ENCODE measurements around the gene ELMO1.

ELMO1 gene

GRCh38 chr7:37093257-37093656 is 355.4 kb downstream of the ELMO1 start:
- Histone ChIP-seq H3K9me2 (replicated peaks; ENCODE audit: control insufficient read depth, low read length) (no peaks in the 10 kb centered on the region), H3F3A (ENCODE audit: control insufficient read depth, insufficient read depth) (no peaks in the 10 kb centered on the region), H3K4me1 (ENCODE audit: control insufficient read depth, low read length) (no peaks in the 10 kb centered on the region), H4K20me1 (ENCODE audit: control insufficient read depth, insufficient read depth, low read depth, low read length) (no peaks in the 10 kb centered on the region), H3K27ac (ENCODE audit: low read depth, low read length) (no peak overlapping the region), H3K9me3 (ENCODE audit: control insufficient read depth, insufficient read depth, low read length) (no peaks in the 10 kb centered on the region), H3K36me3 (ENCODE audit: control insufficient read depth, low read length) (peaks cover 15% of the 10 kb centered on the region), H3K4me3 (ENCODE audit: low read length) (no peak overlapping the region), H3K79me2 (ENCODE audit: control insufficient read depth, low read length) (no peaks in the 10 kb centered on the region), H3K4me2 (ENCODE audit: low read length) (no peak overlapping the region), H3K27me3 (ENCODE audit: control insufficient read depth, low read length) (no peaks in the 10 kb centered on the region)
- TF ChIP-seq CTCF (IDR thresholded peaks at IDR 0.05; ENCODE audit: low read depth, low read length, poor library complexity, severe bottlenecking) (no peak), EZH2phosphoT487 (IDR thresholded peaks at IDR 0.05; ENCODE audit: borderline replicate concordance, low read length) (no peak)

GRCh38 chr7:37092548-37092947 is 356.1 kb downstream of the ELMO1 start:
- no peak for TF ChIP-seq EZH2phosphoT487 (IDR thresholded peaks at IDR 0.05; ENCODE audit: borderline replicate concordance, low read length)
- no peaks in the 10 kb centered on the region for H3K79me2 ChIP-seq (ENCODE audit: control insufficient read depth, low read length)
- H3F3A ChIP-seq (ENCODE audit: control insufficient read depth, insufficient read depth): no peaks in the 10 kb centered on the region
- H3K4me1 ChIP-seq (ENCODE audit: control insufficient read depth, low read length): no peaks in the 10 kb centered on the region
- no peak overlapping the region for H3K4me2 ChIP-seq (ENCODE audit: low read length)
- no peaks in the 10 kb centered on the region for H3K9me2 ChIP-seq (replicated peaks; ENCODE audit: control insufficient read depth, low read length)
- H4K20me1 ChIP-seq (ENCODE audit: control insufficient read depth, insufficient read depth, low read depth, low read length): no peaks in the 10 kb centered on the region
- H3K27ac ChIP-seq (ENCODE audit: low read depth, low read length): no peak overlapping the region
- H3K4me3 ChIP-seq (ENCODE audit: low read length): no peak overlapping the region
- peaks cover 15% of the 10 kb centered on the region for H3K36me3 ChIP-seq (ENCODE audit: control insufficient read depth, low read length)
- no peaks in the 10 kb centered on the region for H3K27me3 ChIP-seq (ENCODE audit: control insufficient read depth, low read length)
- no peaks in the 10 kb centered on the region for H3K9me3 ChIP-seq (ENCODE audit: control insufficient read depth, insufficient read depth, low read length)

- no peak overlapping the region for H3K4me3 ChIP-seq (ENCODE audit: low read length)
- TF ChIP-seq EZH2phosphoT487 (IDR thresholded peaks at IDR 0.05; ENCODE audit: borderline replicate concordance, low read length) (no peak), CTCF (IDR thresholded peaks at IDR 0.05; ENCODE audit: low read depth, low read length, poor library complexity, severe bottlenecking) (no peak)
- H3K4me2 ChIP-seq (ENCODE audit: low read length): no peak overlapping the region
- no peaks in the 10 kb centered on the region for H3K4me1 ChIP-seq (ENCODE audit: control insufficient read depth, low read length)
- H3K9me3 ChIP-seq (ENCODE audit: control insufficient read depth, insufficient read depth, low read length): no peaks in the 10 kb centered on the region
- no peaks in the 10 kb centered on the region for H3K79me2 ChIP-seq (ENCODE audit: control insufficient read depth, low read length)
- H3K36me3 ChIP-seq (ENCODE audit: control insufficient read depth, low read length): peaks cover 7% of the 10 kb centered on the region
- H3K27me3 ChIP-seq (ENCODE audit: control insufficient read depth, low read length): no peaks in the 10 kb centered on the region
- no peaks in the 10 kb centered on the region for H3F3A ChIP-seq (ENCODE audit: control insufficient read depth, insufficient read depth)
- no peak overlapping the region for H3K27ac ChIP-seq (ENCODE audit: low read depth, low read length)
- no peaks in the 10 kb centered on the region for H4K20me1 ChIP-seq (ENCODE audit: control insufficient read depth, insufficient read depth, low read depth, low read length)
- H3K9me2 ChIP-seq (replicated peaks; ENCODE audit: control insufficient read depth, low read length): no peaks in the 10 kb centered on the region
Measured at GRCh38 chr7:37089972-37090371, 358.7 kb downstream of the ELMO1 start.

GRCh38 chr7:37085600-37085999 is 363.1 kb downstream of the ELMO1 start:
- Histone ChIP-seq H3K27me3 (ENCODE audit: control insufficient read depth, low read length) (no peaks in the 10 kb centered on the region), H4K20me1 (ENCODE audit: control insufficient read depth, insufficient read depth, low read depth, low read length) (no peaks in the 10 kb centered on the region), H3K4me3 (ENCODE audit: low read length) (no peak overlapping the region), H3K9me3 (ENCODE audit: control insufficient read depth, insufficient read depth, low read length) (no peaks in the 10 kb centered on the region), H3K4me2 (ENCODE audit: low read length) (no peak overlapping the region), H3K79me2 (ENCODE audit: control insufficient read depth, low read length) (no peaks in the 10 kb centered on the region), H3F3A (ENCODE audit: control insufficient read depth, insufficient read depth) (no peaks in the 10 kb centered on the region), H3K9me2 (replicated peaks; ENCODE audit: control insufficient read depth, low read length) (no peaks in the 10 kb centered on the region), H3K27ac (ENCODE audit: low read depth, low read length) (no peak overlapping the region), H3K4me1 (ENCODE audit: control insufficient read depth, low read length) (no peaks in the 10 kb centered on the region), H3K36me3 (ENCODE audit: control insufficient read depth, low read length) (no peaks in the 10 kb centered on the region)
- no peak for TF ChIP-seq EZH2phosphoT487 (IDR thresholded peaks at IDR 0.05; ENCODE audit: borderline replicate concordance, low read length)
- TF ChIP-seq CTCF (IDR thresholded peaks at IDR 0.05; ENCODE audit: low read depth, low read length, poor library complexity, severe bottlenecking): no peak
